Retina (tissue), 1 donor: ENCODE data around the gene PRICKLE3.

Source experiments
- DNase-seq: peaks from one replicate; pipeline ENCODE4 v3.0.0-alpha.2; 2016

PRICKLE3 gene

GRCh38 chrX:49206543-49206942 lies 20.4 kb upstream of the PRICKLE3 start:
- DNase-seq, result no peak

- DNase-seq, result no peak
These were observed 19.3 kb upstream of the PRICKLE3 start for GRCh38 chrX:49205443-49205842.

GRCh38 chrX:49204709-49205108 lies 18.5 kb upstream of the PRICKLE3 start:
- DNase-seq, result no peak

GRCh38 chrX:49204017-49204416 lies 17.8 kb upstream of the PRICKLE3 start:
- no peak for DNase-seq

- no peak for DNase-seq
These were observed 17.4 kb upstream of the PRICKLE3 start for GRCh38 chrX:49203536-49203935.

GRCh38 chrX:49202022-49202421 lies 15.8 kb upstream of the PRICKLE3 start:
- DNase-seq, result no peak

- peak; percentile 77 for DNase-seq
These were observed 14.0 kb upstream of the PRICKLE3 start, which contains the start of gene SYP for GRCh38 chrX:49199906-49200771. SYP (minus strand) TSS chrX:49200193; CDS start chrX:49200186, 7 bp downstream.

- DNase-seq, result no peak
These were observed 13.1 kb upstream of the PRICKLE3 start for GRCh38 chrX:49199315-49199595.

GRCh38 chrX:49198540-49199314 lies 12.6 kb upstream of the PRICKLE3 start:
- DNase-seq, result no peak

- DNase-seq, result no peak
These were observed 11.4 kb upstream of the PRICKLE3 start for GRCh38 chrX:49197543-49198087.

- no peak for DNase-seq
These were observed 7.4 kb upstream of the PRICKLE3 start for GRCh38 chrX:49193542-49193964.

GRCh38 chrX:49192722-49193328 lies 6.7 kb upstream of the PRICKLE3 start:
- no peak for DNase-seq

- no peak for DNase-seq
These were observed 5.4 kb upstream of the PRICKLE3 start for GRCh38 chrX:49191574-49192011.

GRCh38 chrX:49190821-49191573 lies 4.8 kb upstream of the PRICKLE3 start:
- DNase-seq, result peak; percentile 86

- DNase-seq, result no peak
These were observed 3.4 kb upstream of the PRICKLE3 start for GRCh38 chrX:49189606-49190005.

GRCh38 chrX:49188468-49189076 lies 2.4 kb upstream of the PRICKLE3 start:
- DNase-seq, result no peak

GRCh38 chrX:49187526-49187925 lies 1.4 kb upstream of the PRICKLE3 start:
- DNase-seq, result no peak

GRCh38 chrX:49187028-49187394 lies 838 bp upstream of the PRICKLE3 start:
- DNase-seq, result no peak

- peak; percentile 78 for DNase-seq
These were observed 1.6 kb downstream of the PRICKLE3 start for GRCh38 chrX:49184294-49185281.

GRCh38 chrX:49183701-49184281 lies 2.4 kb downstream of the PRICKLE3 start:
- DNase-seq, result no peak
